GM13976 (cell line): ENCODE measurements around the gene BRD3.

ENCODE experiments used
- DNase-seq: peaks from one replicate; pipeline ENCODE4 v3.0.0; 2012; ENCODE audit warnings: low spot score
- CTCF ChIP-seq: IDR thresholded peaks from 2 replicates; pipeline ENCODE4 v1.5.1; 2012; ENCODE audit warnings: borderline replicate concordance, mild to moderate bottlenecking; ENCODE audit not compliant: insufficient read depth; ENCODE audit errors: extremely low read depth, missing control alignments, control extremely low read depth
- in situ Hi-C: fragments of 300-500 bp; cut with MboI; formaldehyde crosslinking; loops from one replicate; pipeline ENCODE4 v1.12.0; 2022; ENCODE audit warnings: low sequenced_read_pairs, mixed read lengths, inconsistent platforms; ENCODE audit not compliant: unreplicated experiment

The BRD3 gene

DNA sequence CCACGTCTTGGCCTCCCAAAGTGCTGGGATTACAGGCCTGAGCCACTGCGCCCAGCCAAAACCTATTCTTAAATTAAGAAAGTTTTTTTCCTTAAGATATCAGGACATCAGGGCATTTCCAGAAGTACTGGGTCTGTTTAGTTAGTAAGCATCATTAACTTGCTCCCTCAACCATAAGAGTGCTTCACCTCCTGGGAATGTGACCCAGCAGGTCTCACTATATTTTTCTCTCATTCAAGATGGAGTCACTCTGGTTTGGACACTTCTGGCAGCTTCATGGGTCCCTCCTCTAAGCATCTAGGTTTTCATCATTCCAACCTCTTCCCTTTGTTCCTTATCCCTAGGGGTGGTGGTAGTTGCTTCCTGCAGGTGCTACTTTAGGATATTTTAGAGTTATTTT is 52.9 kb downstream of the BRD3 start:
- in situ Hi-C loops: loop anchor here (25.0 kb wide), 1 partner anchor 453 kb away; no protein-coding TSS in a partner anchor
- no peak for TF ChIP-seq CTCF

DNA sequence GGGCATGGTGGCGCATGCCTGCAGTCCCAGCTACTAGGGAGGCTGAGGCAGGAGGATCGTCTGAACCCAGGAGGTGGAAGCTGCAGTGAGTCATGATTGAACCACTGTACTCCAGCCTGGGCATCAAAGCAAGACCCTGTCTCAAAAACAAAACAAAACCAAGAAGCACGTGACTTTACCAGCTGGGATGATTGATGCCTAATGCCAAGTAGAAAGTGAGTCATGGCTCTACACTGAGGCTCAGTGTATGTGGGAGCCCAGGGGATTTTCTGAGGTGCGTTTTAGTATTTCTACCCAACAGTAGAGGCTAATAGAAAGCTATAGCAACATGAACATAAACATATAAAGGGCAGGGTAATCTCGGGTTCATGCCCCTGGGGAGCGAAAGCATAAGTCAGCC is 56.4 kb downstream of the BRD3 start:
- no peak for DNase-seq
- no peak for TF ChIP-seq CTCF
- in situ Hi-C loops: loop anchor here (25.0 kb wide), 1 partner anchor 449 kb away; no protein-coding TSS in a partner anchor

More for the DNA sequence above, 52.9 kb downstream of the BRD3 start:
- no peak for DNase-seq

DNA sequence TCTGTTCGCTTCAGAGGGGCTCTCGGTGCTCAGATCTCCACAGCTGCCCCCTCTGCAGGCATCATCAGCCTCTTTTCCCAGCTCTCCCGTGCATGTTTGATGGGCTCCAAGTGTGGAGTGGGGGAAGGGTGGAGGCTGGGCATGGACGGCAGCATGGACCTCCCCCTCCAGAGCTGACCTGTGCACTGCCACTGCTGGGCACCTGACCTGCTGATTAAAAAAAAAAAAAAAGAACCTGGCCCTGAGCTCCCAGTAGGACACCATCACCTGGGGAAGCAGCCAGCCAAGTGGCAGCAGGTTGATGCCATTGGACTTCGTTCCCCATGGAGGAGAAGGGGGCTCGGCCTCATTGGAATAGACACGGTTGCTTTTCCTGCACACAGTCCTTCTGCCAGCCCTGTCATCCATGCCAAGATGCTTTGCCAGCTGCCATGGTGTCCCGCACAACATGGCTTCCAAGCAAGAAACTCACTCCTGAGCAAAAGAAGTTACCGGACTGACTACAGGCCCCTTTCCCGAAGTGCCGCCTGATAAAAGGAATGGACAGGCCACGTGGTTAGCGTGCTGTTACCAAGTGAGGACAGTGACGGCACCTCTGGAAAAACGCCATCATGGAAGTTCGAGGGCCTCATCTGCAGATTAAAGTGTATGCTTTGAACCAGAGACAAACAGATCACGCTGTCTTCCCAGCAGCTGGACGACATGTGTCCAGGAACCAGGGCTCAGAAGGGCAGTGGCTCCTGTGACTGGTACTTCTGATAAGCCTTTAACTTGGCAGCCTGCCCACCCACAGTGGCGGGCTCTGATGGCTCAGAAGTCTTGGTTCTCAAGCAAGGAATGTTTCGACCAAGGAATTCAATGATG is 57.3 kb downstream of the BRD3 start:
- DNase-seq: no peak
- TF ChIP-seq CTCF: no peak
- in situ Hi-C loops: loop anchor here (25.0 kb wide), 1 partner anchor 448 kb away; no protein-coding TSS in a partner anchor

- no peak for DNase-seq
- in situ Hi-C loops: loop anchor here (25.0 kb wide), 1 partner anchor 445 kb away; no protein-coding TSS in a partner anchor
- TF ChIP-seq CTCF: no peak
Measured at GRCh38 chr9:134007571-134007970, 60.3 kb downstream of the BRD3 start.

GRCh38 chr9:134007150-134007549 is 60.7 kb downstream of the BRD3 start:
- in situ Hi-C loops: loop anchor here (25.0 kb wide), 1 partner anchor 445 kb away; no protein-coding TSS in a partner anchor
- DNase-seq: peak; percentile 4
- no peak for TF ChIP-seq CTCF

DNA sequence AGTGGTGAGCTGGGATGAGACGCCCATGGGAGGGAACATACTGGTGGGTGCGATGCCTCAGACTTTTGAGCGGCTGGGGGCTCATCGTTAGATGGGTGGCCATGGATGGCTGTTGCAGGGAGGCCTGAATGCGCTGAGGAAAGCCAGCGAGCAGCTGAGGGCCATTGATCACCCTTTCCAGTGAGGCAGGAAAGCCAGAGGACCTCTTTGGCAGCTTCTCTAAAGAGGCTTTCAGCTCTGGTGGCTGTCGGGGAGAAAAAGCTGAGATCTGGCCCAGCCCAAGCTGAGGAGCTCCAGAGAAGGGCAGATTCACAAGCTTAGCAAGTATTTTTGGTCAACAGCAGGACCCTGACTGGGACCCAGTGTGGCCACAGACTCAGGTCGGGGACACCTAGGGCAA is 62.4 kb downstream of the BRD3 start:
- in situ Hi-C loops: loop anchor here (25.0 kb wide), 1 partner anchor 443 kb away; no protein-coding TSS in a partner anchor
- TF ChIP-seq CTCF: no peak
- no peak for DNase-seq

DNA sequence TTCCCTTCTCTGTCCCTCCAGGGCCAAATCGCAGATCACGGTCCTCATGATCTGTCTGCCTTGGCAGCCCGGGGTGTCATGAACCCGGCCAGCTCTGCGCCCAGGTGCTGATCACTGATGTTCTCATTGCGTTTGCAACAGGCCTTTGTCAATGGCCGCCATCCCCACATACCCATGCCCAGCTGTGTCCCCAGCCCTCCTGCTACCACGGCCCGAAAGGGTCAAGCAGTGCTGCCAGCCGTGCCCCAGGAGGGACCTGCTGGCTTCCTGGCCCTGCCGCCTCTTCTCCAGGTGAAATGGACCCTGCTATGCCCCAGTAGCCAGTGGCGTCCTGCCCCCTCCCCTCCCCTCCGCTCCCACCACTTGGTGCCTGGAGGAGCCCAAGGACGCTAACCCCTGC is 62.9 kb downstream of the BRD3 start:
- no peak for TF ChIP-seq CTCF
- peak; percentile 18 for DNase-seq
- in situ Hi-C loops: loop anchor here (25.0 kb wide), 1 partner anchor 443 kb away; no protein-coding TSS in a partner anchor
